CD14-positive monocyte (primary cell): ENCODE results near the gene CDH8. TPM values are rescaled to one million over a fixed set of nuclear protein-coding genes. Genes with fewer than 3 reads are reported as not detected.

ENCODE experiments used
- DNase-seq, 3 donors: peaks; one replicate each; pipeline ENCODE4 v3.0.0-alpha.2; 2011 to 2022
- H2AFZ ChIP-seq: 2 replicates; pipeline ENCODE4 v1.6.0; 2012; ENCODE audit warnings: mild to moderate bottlenecking, low read depth, low read length, inconsistent platforms; ENCODE audit not compliant: insufficient read depth, poor library complexity, severe bottlenecking
- H3K27ac ChIP-seq, 2 donors: 1 replicate in 1 of 2; 2 replicates in 1 of 2; pipeline ENCODE4 v1.5.1; 2012 to 2013; ENCODE audit warnings: low read length in 2 of 2, control low read depth in 1 of 2, inconsistent platforms in 1 of 2, low read depth in 1 of 2, mild to moderate bottlenecking in 1 of 2
- H3K27me3 ChIP-seq, 2 donors: one replicate each; pipeline versions ENCODE4 v1.6.0 to v1.6.1; 2011 to 2013; ENCODE audit warnings: low read length in 2 of 2; ENCODE audit not compliant: control insufficient read depth in 2 of 2, insufficient read depth in 2 of 2
- H3K36me3 ChIP-seq, 2 donors: replicated peaks in 1 of 2; 1 replicate in 1 of 2; 2 replicates in 1 of 2; pipeline versions ENCODE4 v1.5.1 to v1.6.1; 2012 to 2013; ENCODE audit warnings: low read length in 2 of 2, control low read depth in 1 of 2, inconsistent platforms in 1 of 2, mild to moderate bottlenecking in 1 of 2; ENCODE audit not compliant: insufficient read depth in 2 of 2, control insufficient read depth in 1 of 2
- H3K4me1 ChIP-seq, 2 donors: 1 replicate in 1 of 2; 2 replicates in 1 of 2; pipeline versions ENCODE4 v1.5.1 to v1.6.1; 2012 to 2013; ENCODE audit warnings: low read length in 2 of 2, control low read depth in 1 of 2, inconsistent platforms in 1 of 2, mild to moderate bottlenecking in 1 of 2, moderate library complexity in 1 of 2; ENCODE audit not compliant: insufficient read depth in 2 of 2, control insufficient read depth in 1 of 2
- H3K4me2 ChIP-seq: replicated peaks from 2 replicates; pipeline ENCODE3; 2012; ENCODE audit warnings: low read length, moderate library complexity, mild to moderate bottlenecking; ENCODE audit not compliant: poor library complexity, severe bottlenecking; ENCODE audit errors: extremely low read depth
- H3K4me3 ChIP-seq, 3 experiments: fragments of 200-600 bp in 1 of 3; sonication (generic) in 1 of 3; replicated peaks in 1 of 3; 1 replicate in 2 of 3; 2 replicates in 1 of 3; pipeline ENCODE4 v1.5.1; 2011 to 2013; ENCODE audit warnings: low read length in 3 of 3, mild to moderate bottlenecking in 3 of 3, control low read depth in 2 of 3, low read depth in 2 of 3, inconsistent platforms in 1 of 3, moderate library complexity in 1 of 3
- H3K79me2 ChIP-seq: 2 replicates; pipeline ENCODE4 v1.6.0; 2012; ENCODE audit warnings: mild to moderate bottlenecking, control low read depth, inconsistent platforms, low read length, moderate library complexity; ENCODE audit not compliant: insufficient read depth
- H3K9ac ChIP-seq: 2 replicates; pipeline ENCODE4 v1.6.0; 2017; ENCODE audit warnings: low read length, mild to moderate bottlenecking; ENCODE audit not compliant: insufficient read depth, poor library complexity, severe bottlenecking
- H3K9me3 ChIP-seq, 2 donors: replicated peaks in 1 of 2; 1 replicate in 1 of 2; 2 replicates in 1 of 2; pipeline versions ENCODE4 v1.5.1 to v1.6.1; 2012 to 2013; ENCODE audit warnings: low read length in 2 of 2, control low read depth in 1 of 2; ENCODE audit not compliant: control insufficient read depth in 1 of 2, insufficient read depth in 1 of 2
- H4K20me1 ChIP-seq: 2 replicates; pipeline ENCODE4 v1.6.0; 2012; ENCODE audit warnings: mild to moderate bottlenecking, low read length, control low read depth, moderate library complexity; ENCODE audit not compliant: insufficient read depth
- H3K27ac Mint-ChIP-seq, 7 donors: one replicate each; pipeline ENCODE4 v1.8.0; 2020; ENCODE audit warnings: mild to moderate bottlenecking in 7 of 7, mixed read lengths in 7 of 7, moderate library complexity in 6 of 7, inconsistent platforms in 2 of 7
- H3K27me3 Mint-ChIP-seq, 3 donors: one replicate each; pipeline ENCODE4 v1.8.0; 2021 to 2022; ENCODE audit warnings: low read depth in 3 of 3, mild to moderate bottlenecking in 3 of 3, mixed read lengths in 3 of 3, moderate library complexity in 3 of 3, inconsistent platforms in 1 of 3
- H3K36me3 Mint-ChIP-seq, 2 donors: one replicate each; pipeline ENCODE4 v1.8.0; 2020; ENCODE audit warnings: mixed read lengths in 2 of 2, inconsistent platforms in 1 of 2, mild to moderate bottlenecking in 1 of 2
- H3K4me1 Mint-ChIP-seq: one replicate; pipeline ENCODE4 v1.8.0; 2020; ENCODE audit warnings: mild to moderate bottlenecking, mixed read lengths
- H3K4me3 Mint-ChIP-seq, 2 donors: one replicate each; pipeline ENCODE4 v1.8.0; 2020; ENCODE audit warnings: mild to moderate bottlenecking in 2 of 2, mixed read lengths in 2 of 2, moderate library complexity in 1 of 2
- H3K9me3 Mint-ChIP-seq, 7 donors: one replicate each; pipeline ENCODE4 v1.8.0; 2020 to 2022; ENCODE audit warnings: mixed read lengths in 7 of 7, mild to moderate bottlenecking in 6 of 7, moderate library complexity in 6 of 7, inconsistent platforms in 2 of 7
- CTCF ChIP-seq: fragments of 200-600 bp; IDR thresholded peaks from one replicate; pipeline ENCODE4 v1.8.0; 2022; ENCODE audit warnings: antibody characterized with exemption, mild to moderate bottlenecking
- WGBS: methylation state at CpG from one replicate; pipeline ENCODE4 v1.1.5; 2013; ENCODE audit warnings: missing lambda C conversion rate; ENCODE audit not compliant: insufficient coverage; 5-methylcytosine and 5-hydroxymethylcytosine counted together
- intact Hi-C, 2 donors: fragments of 100-400 bp; cut with micrococcal nuclease; formaldehyde crosslinking; loops; one replicate each; pipeline versions ENCODE4 v1.15.0 to v1.15.1; 2023
- polyA plus RNA-seq, 3 donors: library from polyadenylated mRNA; depleted of rRNA in 1 of 3; unstranded in 2 of 3; stranded (reverse) in 1 of 3; fragments of 300-500 nt in 2 of 3; fragments of >200 nt in 1 of 3; fragmentation: Illumina TruSeq in 2 of 3; gene quantifications; 1 replicate in 2 of 3; 2 replicates in 1 of 3; pipeline ENCODE4 v1.2.3, GENCODE V29; 2012 to 2021

The CDH8 gene
- polyA plus RNA-seq, 3 donors: not detected

GRCh38 chr16:62046801-62047200 is 10.6 kb upstream of the CDH8 start:
- TF ChIP-seq CTCF: no peak
- H3K36me3 ChIP-seq: no peaks in the 10 kb centered on the region
- no peaks in the 10 kb centered on the region for H3K79me2 ChIP-seq
- no peaks in the 10 kb centered on the region for H3K27me3 ChIP-seq
- intact Hi-C loops: no loop called here
- H3K4me1 Mint-ChIP-seq: no peaks in the 10 kb centered on the region
- H3K4me3 Mint-ChIP-seq: no peak overlapping the region
- no peak overlapping the region for H3K4me3 ChIP-seq
- H3K4me1 ChIP-seq: no peaks in the 10 kb centered on the region
- peaks cover 0 to 2% (median 2%) of the 10 kb centered on the region in 3 donors for H3K27me3 Mint-ChIP-seq
- no peak overlapping the region for H3K27ac Mint-ChIP-seq
- H3K9me3 ChIP-seq: no peaks in the 10 kb centered on the region
- H4K20me1 ChIP-seq: no peaks in the 10 kb centered on the region
- H2AFZ ChIP-seq: no peak overlapping the region
- no peak overlapping the region for H3K27ac ChIP-seq
- no peak overlapping the region for H3K9ac ChIP-seq
- no peak overlapping the region for H3K4me2 ChIP-seq
- H3K36me3 Mint-ChIP-seq: no peaks in the 10 kb centered on the region
- no peak for DNase-seq
- no CpG with 5 or more reads among the region's 1 CpG for WGBS
- H3K9me3 Mint-ChIP-seq: peaks cover 0 to 7% (median 2%) of the 10 kb centered on the region in 7 donors

GRCh38 chr16:62041401-62041800 is 5.2 kb upstream of the CDH8 start:
- Mint-ChIP-seq H3K9me3 (peaks cover 0 to 4% (median 2%) of the 10 kb centered on the region in 7 donors), H3K27me3 (peaks cover 14 to 23% (median 19%) of the 10 kb centered on the region in 3 donors), H3K36me3 (no peaks in the 10 kb centered on the region), H3K4me1 (no peaks in the 10 kb centered on the region), H3K4me3 (no peak overlapping the region), H3K27ac (no peak overlapping the region)
- H3K4me1 ChIP-seq: no peaks in the 10 kb centered on the region
- H3K9me3 ChIP-seq: no peaks in the 10 kb centered on the region
- no peak for DNase-seq
- H3K9ac ChIP-seq: no peak overlapping the region
- H3K27ac ChIP-seq: no peak overlapping the region
- peaks cover 0 to 15% of the 10 kb centered on the region in 2 donors for H3K27me3 ChIP-seq
- no peak overlapping the region for H3K4me3 ChIP-seq
- intact Hi-C loops: no loop called here
- H3K36me3 ChIP-seq: no peaks in the 10 kb centered on the region
- no peaks in the 10 kb centered on the region for H4K20me1 ChIP-seq
- no peak overlapping the region for H2AFZ ChIP-seq
- TF ChIP-seq CTCF: no peak
- H3K4me2 ChIP-seq: no peak overlapping the region
- H3K79me2 ChIP-seq: no peaks in the 10 kb centered on the region
- no CpG with 5 or more reads among the region's 4 CpGs for WGBS
